H9 (cell line): ENCODE data around the gene AFDN. TPM values are rescaled to one million over a fixed set of nuclear protein-coding genes. Genes with fewer than 3 reads are reported as not detected.

Source experiments
- DNase-seq: peaks from one replicate; pipeline ENCODE4 v3.0.0-alpha.2; 2017
- H2AFZ ChIP-seq: one replicate; pipeline ENCODE4 v1.6.1; 2013; ENCODE audit warnings: mild to moderate bottlenecking, low read length, control low read depth, moderate library complexity
- H2AK5ac ChIP-seq: 2 replicates; pipeline ENCODE4 v1.6.1; 2013; ENCODE audit warnings: low read length, control low read depth, mixed read lengths; ENCODE audit not compliant: insufficient read length
- H2BK120ac ChIP-seq: one replicate; pipeline ENCODE4 v1.6.1; 2013; ENCODE audit warnings: low read depth, mild to moderate bottlenecking, low read length, control low read depth, inconsistent platforms; ENCODE audit not compliant: poor library complexity, severe bottlenecking
- H2BK12ac ChIP-seq: 2 replicates; pipeline ENCODE4 v1.6.1; 2013; ENCODE audit warnings: low read length, control low read depth, mixed read lengths, low read depth; ENCODE audit not compliant: insufficient read length
- H2BK15ac ChIP-seq: 2 replicates; pipeline ENCODE4 v1.6.1; 2013; ENCODE audit warnings: low read depth, low read length, control low read depth
- H2BK20ac ChIP-seq: one replicate; pipeline ENCODE4 v1.6.1; 2013; ENCODE audit warnings: low read depth, mild to moderate bottlenecking, low read length, control low read depth, inconsistent platforms; ENCODE audit not compliant: poor library complexity, severe bottlenecking
- H2BK5ac ChIP-seq: 2 replicates; pipeline ENCODE4 v1.6.1; 2013; ENCODE audit warnings: low read length, control low read depth, mixed read lengths; ENCODE audit not compliant: insufficient read length
- H3K14ac ChIP-seq: 2 replicates; pipeline ENCODE4 v1.6.1; 2013; ENCODE audit warnings: low read length, control low read depth; ENCODE audit not compliant: insufficient read depth
- H3K18ac ChIP-seq: 2 replicates; pipeline ENCODE4 v1.6.1; 2013; ENCODE audit warnings: low read depth, mild to moderate bottlenecking, mixed read lengths, low read length, control low read depth; ENCODE audit not compliant: insufficient read length
- H3K23ac ChIP-seq: 2 replicates; pipeline ENCODE4 v1.6.1; 2013; ENCODE audit warnings: low read length, control low read depth, mixed read lengths, low read depth; ENCODE audit not compliant: insufficient read length
- H3K23me2 ChIP-seq: 2 replicates; pipeline ENCODE4 v1.6.1; 2013; ENCODE audit warnings: low read depth, mild to moderate bottlenecking, mixed read lengths, low read length, control low read depth; ENCODE audit not compliant: insufficient read length, poor library complexity, severe bottlenecking
- H3K27ac ChIP-seq: 2 replicates; pipeline ENCODE4 v1.5.1; 2013; ENCODE audit warnings: low read length, control low read depth, mixed read lengths, low read depth; ENCODE audit not compliant: insufficient read length
- H3K27me3 ChIP-seq: 2 replicates; pipeline ENCODE4 v1.6.1; 2013; ENCODE audit warnings: low read length, control low read depth, inconsistent platforms; ENCODE audit not compliant: insufficient read depth
- H3K4ac ChIP-seq: 2 replicates; pipeline ENCODE4 v1.6.1; 2013; ENCODE audit warnings: low read depth, mild to moderate bottlenecking, control low read depth, inconsistent platforms, low read length, moderate library complexity
- H3K4me1 ChIP-seq: 2 replicates; pipeline ENCODE4 v1.6.1; 2013; ENCODE audit warnings: low read length, control low read depth, inconsistent platforms; ENCODE audit not compliant: insufficient read depth
- H3K4me2 ChIP-seq: 2 replicates; pipeline ENCODE4 v1.6.1; 2013; ENCODE audit warnings: low read length, control low read depth, mixed read lengths; ENCODE audit not compliant: insufficient read length, insufficient read depth
- H3K56ac ChIP-seq: 2 replicates; pipeline ENCODE4 v1.6.1; 2013; ENCODE audit warnings: low read depth, mild to moderate bottlenecking, mixed read lengths, low read length, control low read depth; ENCODE audit not compliant: insufficient read length
- H3K79me1 ChIP-seq: 2 replicates; pipeline ENCODE4 v1.6.1; 2013; ENCODE audit warnings: low read depth, mild to moderate bottlenecking, moderate library complexity, low read length, control low read depth, inconsistent platforms; ENCODE audit not compliant: insufficient read depth, poor library complexity, severe bottlenecking
- H3K79me2 ChIP-seq: 2 replicates; pipeline ENCODE4 v1.6.1; 2013; ENCODE audit warnings: low read length, control low read depth, inconsistent platforms; ENCODE audit not compliant: insufficient read depth
- H3K9ac ChIP-seq: 2 replicates; pipeline ENCODE4 v1.6.1; 2013; ENCODE audit warnings: low read length, control low read depth, mixed read lengths; ENCODE audit not compliant: insufficient read length; ENCODE audit errors: extremely low read depth
- H3K9me3 ChIP-seq: one replicate; pipeline ENCODE4 v1.6.1; 2013; ENCODE audit warnings: low read depth, low read length, inconsistent platforms; ENCODE audit not compliant: control insufficient read depth
- H3T11ph ChIP-seq: one replicate; pipeline ENCODE4 v1.6.1; 2013; ENCODE audit warnings: mild to moderate bottlenecking, low read length, control low read depth, inconsistent platforms
- H4K20me1 ChIP-seq: one replicate; pipeline ENCODE4 v1.6.1; 2013; ENCODE audit not compliant: control insufficient read depth, insufficient read length, insufficient read depth
- H4K5ac ChIP-seq: 2 replicates; pipeline ENCODE4 v1.6.1; 2013; ENCODE audit warnings: low read depth, mild to moderate bottlenecking, mixed read lengths, low read length, control low read depth; ENCODE audit not compliant: insufficient read length
- H4K8ac ChIP-seq: replicated peaks from 2 replicates; pipeline ENCODE4 v1.6.1; 2013; ENCODE audit warnings: low read length, control low read depth, mixed read lengths, low read depth; ENCODE audit not compliant: insufficient read length
- H4K91ac ChIP-seq: 2 replicates; pipeline ENCODE4 v1.6.1; 2013; ENCODE audit warnings: low read depth, mild to moderate bottlenecking, moderate library complexity, mixed read lengths, low read length, control low read depth; ENCODE audit not compliant: insufficient read length
- H3K27ac Mint-ChIP-seq, 3 experiments: 2 replicates in 2 of 3; 3 replicates in 1 of 3; pipeline ENCODE4 v1.8.0; 2020 to 2021; ENCODE audit warnings: mixed read lengths in 3 of 3, mild to moderate bottlenecking in 1 of 3, moderate library complexity in 1 of 3
- H3K27me3 Mint-ChIP-seq: 2 replicates; pipeline ENCODE4 v1.8.0; 2021; ENCODE audit warnings: low read depth, mild to moderate bottlenecking, moderate library complexity, mixed read lengths
- H3K36me3 Mint-ChIP-seq, 3 experiments: 2 replicates in 2 of 3; 3 replicates in 1 of 3; pipeline ENCODE4 v1.8.0; 2020 to 2021; ENCODE audit warnings: low read depth in 3 of 3, mixed read lengths in 3 of 3; ENCODE audit not compliant: insufficient read depth in 1 of 3
- H3K4me1 Mint-ChIP-seq, 2 experiments: 2 replicates each; pipeline ENCODE4 v1.8.0; 2020; ENCODE audit warnings: mixed read lengths in 2 of 2
- H3K4me3 Mint-ChIP-seq, 2 experiments: 2 replicates in 1 of 2; 3 replicates in 1 of 2; pipeline ENCODE4 v1.8.0; 2020 to 2021; ENCODE audit warnings: mild to moderate bottlenecking in 2 of 2, mixed read lengths in 2 of 2, moderate library complexity in 1 of 2
- H3K9me3 Mint-ChIP-seq, 2 experiments: 2 replicates in 1 of 2; 3 replicates in 1 of 2; pipeline ENCODE4 v1.8.0; 2020; ENCODE audit warnings: mild to moderate bottlenecking in 2 of 2, mixed read lengths in 2 of 2, moderate library complexity in 1 of 2
- CTCF ChIP-seq: fragments of 200-600 bp; sonication (generic); conservative IDR thresholded peaks from 3 replicates; pipeline ENCODE4 v1.8.0; 2021; ENCODE audit warnings: antibody characterized with exemption, mild to moderate bottlenecking
- WGBS: extraction: QIAGEN DNeasy Blood & Tissue Kit; methylation state at CpG from one replicate; pipeline ENCODE4 v1.1.7; 2013; ENCODE audit warnings: missing lambda C conversion rate, low lambda C conversion rate, mixed read lengths; ENCODE audit not compliant: insufficient read length; ENCODE audit errors: extremely low coverage; 5-methylcytosine and 5-hydroxymethylcytosine counted together
- total RNA-seq: library from RNA; stranded (reverse); gene quantifications from 2 replicates; pipeline ENCODE4 v1.2.1, GENCODE V29; 2021

Gene AFDN
- total RNA-seq, 1 experiment from 2014 or later = 157 TPM

- Mint-ChIP-seq H3K36me3 (peaks cover 1 to 10% (median 7%) of the 10 kb centered on the region in 3 experiments; a peak in 4 of 7 replicates), H3K27ac (no peak overlapping the region), H3K27me3 (no peaks in the 10 kb centered on the region), H3K9me3 (peaks cover 9 to 10% of the 10 kb centered on the region in 2 experiments), H3K4me1 (peaks cover 0 to 5% of the 10 kb centered on the region in 2 experiments; a peak in 2 of 4 replicates), H3K4me3 (no peak overlapping the region)
- H3K18ac ChIP-seq = no peak overlapping the region
- no peaks in the 10 kb centered on the region for H3K9me3 ChIP-seq
- TF ChIP-seq CTCF = no peak
- H3K79me2 ChIP-seq = no peaks in the 10 kb centered on the region
- no peak overlapping the region for H2AFZ ChIP-seq
- no peak overlapping the region for H3K4me2 ChIP-seq
- no peak overlapping the region for H2BK15ac ChIP-seq
- H3K79me1 ChIP-seq = no peaks in the 10 kb centered on the region
- no peak overlapping the region for H4K5ac ChIP-seq
- no peak overlapping the region for H3T11ph ChIP-seq
- H2BK20ac ChIP-seq = no peak overlapping the region
- no peak overlapping the region for H3K4ac ChIP-seq
- H3K9ac ChIP-seq = no peak overlapping the region
- no peaks in the 10 kb centered on the region for H3K27me3 ChIP-seq
- H3K23ac ChIP-seq = no peak overlapping the region
- H2AK5ac ChIP-seq = no peak overlapping the region
- no peaks in the 10 kb centered on the region for H3K23me2 ChIP-seq
- no peak overlapping the region for H4K8ac ChIP-seq
- H2BK120ac ChIP-seq = no peak overlapping the region
- H4K20me1 ChIP-seq = no peaks in the 10 kb centered on the region
- H3K56ac ChIP-seq = no peak overlapping the region
- no peak for DNase-seq
- no CpG with 5 or more reads among the region's 7 CpGs for WGBS
- no peaks in the 10 kb centered on the region; the same call in 1 of the 2 replicates for H3K4me1 ChIP-seq
- no peak overlapping the region for H2BK12ac ChIP-seq
- no peak overlapping the region for H3K14ac ChIP-seq
- H4K91ac ChIP-seq = no peak overlapping the region
- H3K27ac ChIP-seq = no peak overlapping the region
- no peak overlapping the region for H2BK5ac ChIP-seq
Observed at GRCh38 chr6:168004023-168004422, 177.3 kb downstream of the AFDN start.
